ENCODE results near the gene PLCB2. TPM values are rescaled to one million over a fixed set of nuclear protein-coding genes. Genes with fewer than 3 reads are reported as not detected.

Gene PLCB2
- total RNA-seq, 1 experiment from 2014 or later, result 7.4 TPM

DNA sequence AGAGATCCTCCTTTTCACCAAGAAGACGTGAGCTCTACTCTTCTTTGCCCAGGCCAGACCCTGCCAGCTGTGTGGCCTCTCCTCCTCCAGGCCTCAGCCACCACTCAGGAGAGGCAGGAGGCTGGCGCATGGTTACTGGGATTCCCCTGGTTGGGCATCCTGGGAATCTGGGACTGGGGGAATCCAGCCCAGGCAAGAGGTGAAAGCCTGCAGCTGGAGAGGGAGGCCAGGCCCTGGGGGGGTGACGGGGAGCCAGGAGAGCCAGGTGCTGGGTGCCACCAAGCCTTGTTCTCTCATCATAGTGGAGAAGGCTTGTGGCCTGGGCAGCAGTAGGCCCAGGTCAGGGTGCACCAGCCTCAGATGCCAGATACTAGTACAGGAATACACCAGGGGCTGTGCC is 26.8 kb upstream of the PLCB2 start:
- H3K27ac Mint-ChIP-seq, result no peak overlapping the region
- H3K4me1 ChIP-seq (ENCODE audit: insufficient read depth, low read length), result no peaks in the 10 kb centered on the region
- no peak overlapping the region for H3K27ac ChIP-seq (ENCODE audit: insufficient read length, low read depth, low read length)
- H4K20me1 ChIP-seq (ENCODE audit: control insufficient read depth, insufficient read depth, insufficient read length), result no peaks in the 10 kb centered on the region
- no peak overlapping the region for H2BK20ac ChIP-seq (ENCODE audit: low read depth, low read length, poor library complexity, severe bottlenecking)
- WGBS (ENCODE audit: extremely low coverage, insufficient read length, low lambda C conversion rate), result no CpG with 5 or more reads among the region's 3 CpGs
- H3K14ac ChIP-seq (ENCODE audit: insufficient read depth, low read length), result no peak overlapping the region; the same call in 1 of the 2 replicates
- H3K4me2 ChIP-seq (ENCODE audit: insufficient read depth, insufficient read length, low read length), result no peak overlapping the region
- no peak overlapping the region for H2AK5ac ChIP-seq (ENCODE audit: insufficient read length, low read length)
- H3K9me3 Mint-ChIP-seq, result peaks cover 0 to 1% of the 10 kb centered on the region in 2 experiments; a peak in 1 of 5 replicates
- no peak overlapping the region for H3T11ph ChIP-seq (ENCODE audit: low read length)
- no peak overlapping the region for H2BK12ac ChIP-seq (ENCODE audit: insufficient read length, low read depth, low read length)
- no peaks in the 10 kb centered on the region for H3K9me3 ChIP-seq (ENCODE audit: control insufficient read depth, low read depth, low read length)
- no peak overlapping the region for H3K23ac ChIP-seq (ENCODE audit: insufficient read length, low read depth, low read length)
- H3K79me2 ChIP-seq (ENCODE audit: insufficient read depth, low read length), result no peaks in the 10 kb centered on the region
- H3K23me2 ChIP-seq (ENCODE audit: insufficient read length, low read depth, low read length, poor library complexity, severe bottlenecking), result no peaks in the 10 kb centered on the region
- H3K9ac ChIP-seq (ENCODE audit: extremely low read depth, insufficient read length, low read length), result no peak overlapping the region
- H4K91ac ChIP-seq (ENCODE audit: insufficient read length, low read depth, low read length), result no peak overlapping the region
- H2BK5ac ChIP-seq (ENCODE audit: insufficient read length, low read length), result no peak overlapping the region
- H3K18ac ChIP-seq (ENCODE audit: insufficient read length, low read depth, low read length), result no peak overlapping the region
- H3K27me3 ChIP-seq (ENCODE audit: insufficient read depth, low read length), result no peaks in the 10 kb centered on the region
- no peak overlapping the region for H3K4me3 Mint-ChIP-seq
- H3K27me3 Mint-ChIP-seq (ENCODE audit: low read depth), result peaks cover 11% of the 10 kb centered on the region
- H2BK120ac ChIP-seq (ENCODE audit: low read depth, low read length, poor library complexity, severe bottlenecking), result no peak overlapping the region
- no peak for DNase-seq
- no peak overlapping the region for H2AFZ ChIP-seq (ENCODE audit: low read length)
- no peak overlapping the region for H4K8ac ChIP-seq (replicated peaks; ENCODE audit: insufficient read length, low read depth, low read length)
- peaks cover under 1 to 8% (median 5%) of the 10 kb centered on the region in 3 experiments; a peak in 6 of 7 replicates for H3K36me3 Mint-ChIP-seq (ENCODE audit: insufficient read depth in 1 of 3, low read depth in 3 of 3)
- no peaks in the 10 kb centered on the region for H3K79me1 ChIP-seq (ENCODE audit: insufficient read depth, low read depth, low read length, poor library complexity, severe bottlenecking)
- no peak overlapping the region for H3K4ac ChIP-seq (ENCODE audit: low read depth, low read length)
- no peak overlapping the region for H3K56ac ChIP-seq (ENCODE audit: insufficient read length, low read depth, low read length)
- peaks cover 23 to 38% of the 10 kb centered on the region in 2 experiments for H3K4me1 Mint-ChIP-seq
- TF ChIP-seq, protein P1, sequence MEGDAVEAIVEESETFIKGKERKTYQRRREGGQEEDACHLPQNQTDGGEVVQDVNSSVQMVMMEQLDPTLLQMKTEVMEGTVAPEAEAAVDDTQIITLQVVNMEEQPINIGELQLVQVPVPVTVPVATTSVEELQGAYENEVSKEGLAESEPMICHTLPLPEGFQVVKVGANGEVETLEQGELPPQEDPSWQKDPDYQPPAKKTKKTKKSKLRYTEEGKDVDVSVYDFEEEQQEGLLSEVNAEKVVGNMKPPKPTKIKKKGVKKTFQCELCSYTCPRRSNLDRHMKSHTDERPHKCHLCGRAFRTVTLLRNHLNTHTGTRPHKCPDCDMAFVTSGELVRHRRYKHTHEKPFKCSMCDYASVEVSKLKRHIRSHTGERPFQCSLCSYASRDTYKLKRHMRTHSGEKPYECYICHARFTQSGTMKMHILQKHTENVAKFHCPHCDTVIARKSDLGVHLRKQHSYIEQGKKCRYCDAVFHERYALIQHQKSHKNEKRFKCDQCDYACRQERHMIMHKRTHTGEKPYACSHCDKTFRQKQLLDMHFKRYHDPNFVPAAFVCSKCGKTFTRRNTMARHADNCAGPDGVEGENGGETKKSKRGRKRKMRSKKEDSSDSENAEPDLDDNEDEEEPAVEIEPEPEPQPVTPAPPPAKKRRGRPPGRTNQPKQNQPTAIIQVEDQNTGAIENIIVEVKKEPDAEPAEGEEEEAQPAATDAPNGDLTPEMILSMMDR (conservative IDR thresholded peaks at IDR 0.05), result no peak
- H2BK15ac ChIP-seq (ENCODE audit: low read depth, low read length), result no peak overlapping the region
- H4K5ac ChIP-seq (ENCODE audit: insufficient read length, low read depth, low read length), result no peak overlapping the region

Data from H9 (cell line).